Karpas-422 (cell line): Measurements from ENCODE around the gene NUCKS1. TPM values are rescaled to one million over a fixed set of nuclear protein-coding genes. Genes with fewer than 3 reads are reported as not detected.
A peak's percentile ranks its signal among the peaks of the same experiment; 100 is the strongest.

Experiments used
- DNase-seq: peaks from one replicate; pipeline ENCODE4 v3.0.0-alpha.2; 2015
- H2AFZ ChIP-seq: fragments of 200-600 bp; sonication (generic); 2 replicates; pipeline ENCODE4 v1.6.1; 2014; ENCODE audit warnings: antibody characterized with exemption, low read length, mixed read lengths
- H3K27ac ChIP-seq: fragments of 200-600 bp; sonication (generic); 2 replicates; pipeline ENCODE4 v1.5.1; 2014; ENCODE audit warnings: mild to moderate bottlenecking, low read length, moderate library complexity
- H3K27me3 ChIP-seq: fragments of 200-600 bp; sonication (generic); 2 replicates; pipeline ENCODE4 v1.6.1; 2014; ENCODE audit warnings: low read length, mixed read lengths
- H3K36me3 ChIP-seq: fragments of 200-600 bp; sonication (generic); 2 replicates; pipeline ENCODE4 v1.6.1; 2014; ENCODE audit warnings: low read length, mixed read lengths; ENCODE audit not compliant: insufficient read depth
- H3K4me1 ChIP-seq: fragments of 200-600 bp; sonication (generic); 2 replicates; pipeline ENCODE4 v1.6.1; 2014; ENCODE audit warnings: mild to moderate bottlenecking, low read length, mixed read lengths
- H3K4me2 ChIP-seq: fragments of 200-600 bp; sonication (generic); 2 replicates; pipeline ENCODE4 v1.6.1; 2014; ENCODE audit warnings: low read length, low read depth, mild to moderate bottlenecking; ENCODE audit not compliant: poor library complexity, severe bottlenecking
- H3K4me3 ChIP-seq: fragments of 200-600 bp; sonication (generic); 2 replicates; pipeline ENCODE4 v1.5.1; 2014; ENCODE audit warnings: mild to moderate bottlenecking, antibody characterized with exemption, low read length, mixed read lengths
- H3K79me2 ChIP-seq: fragments of 200-600 bp; sonication (generic); 2 replicates; pipeline ENCODE4 v1.6.1; 2014; ENCODE audit warnings: mild to moderate bottlenecking, low read length, mixed read lengths
- H3K9ac ChIP-seq: fragments of 200-600 bp; sonication (generic); 2 replicates; pipeline ENCODE4 v1.6.0; 2014; ENCODE audit warnings: low read length
- H3K9me2 ChIP-seq: fragments of 200-600 bp; sonication (generic), shearing (Covaris generic); replicated peaks from 2 replicates; pipeline ENCODE4 v1.6.0; 2014; ENCODE audit warnings: mild to moderate bottlenecking, low read length, moderate library complexity; ENCODE audit not compliant: insufficient read depth
- H3K9me3 ChIP-seq: fragments of 300-700, 200-600 bp; sonication (generic); 2 replicates; pipeline ENCODE4 v1.6.1; 2014; ENCODE audit warnings: low read length, mixed read lengths
- H4K20me1 ChIP-seq: fragments of 200-600 bp; sonication (generic); 2 replicates; pipeline ENCODE4 v1.6.1; 2014; ENCODE audit warnings: mild to moderate bottlenecking, antibody characterized with exemption, low read length, low read depth; ENCODE audit not compliant: insufficient read depth
- total RNA-seq: library from RNA; depleted of rRNA; stranded (reverse); fragments of >200 nt; shearing (Covaris generic); gene quantifications from 2 replicates; pipeline ENCODE4 v1.2.3, GENCODE V29; 2014; ENCODE audit warnings: low replicate concordance

The NUCKS1 gene
- total RNA-seq, 1 experiment from 2014 or later = 56.9 TPM

DNA sequence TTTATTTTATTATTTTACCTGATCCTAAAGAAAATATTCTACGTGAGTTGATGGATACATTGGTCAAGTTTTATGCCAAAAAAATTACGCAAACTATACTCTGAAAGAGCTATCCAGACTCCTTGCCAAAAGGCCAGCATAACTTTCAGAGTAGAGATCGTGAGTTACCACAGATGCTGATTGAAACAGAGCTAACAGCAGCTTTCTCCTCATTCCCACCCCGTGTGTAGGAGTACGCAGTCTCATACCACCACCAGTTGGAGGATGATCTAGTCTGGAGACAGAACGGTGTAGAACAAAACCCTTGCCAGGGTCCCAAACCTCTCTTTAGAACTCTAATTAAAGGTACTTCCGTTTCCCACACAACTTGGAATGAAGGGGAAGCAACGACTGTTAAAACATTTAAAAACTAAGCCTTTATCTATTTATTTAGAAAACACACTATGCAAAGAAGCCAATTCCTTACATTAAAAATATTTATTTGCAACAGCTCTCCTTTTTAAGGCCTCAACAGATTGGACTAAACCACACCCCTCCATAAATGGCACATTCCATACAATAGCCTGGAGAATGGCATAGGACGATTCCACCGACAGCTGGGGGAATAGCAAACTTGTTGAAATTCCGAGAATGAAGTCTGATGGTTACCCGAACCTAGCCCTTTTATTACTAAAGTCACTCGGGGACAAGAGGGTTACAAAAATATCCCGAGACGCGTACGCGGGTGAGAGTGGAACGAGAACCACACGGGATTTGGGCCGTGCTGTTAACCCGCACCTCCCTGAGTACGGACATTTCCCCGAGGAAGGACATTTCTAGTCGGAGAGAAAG, 1.4 kb downstream of the NUCKS1 start:
- Histone ChIP-seq H3K9ac (peak overlapping the region; percentile 89), H3K9me2 (no peaks in the 10 kb centered on the region), H3K27me3 (no peaks in the 10 kb centered on the region), H3K9me3 (no peaks in the 10 kb centered on the region), H3K36me3 (peaks cover 4% of the 10 kb centered on the region; the same call in 1 of the 2 replicates), H3K27ac (peak overlapping the region; percentile 80), H3K4me3 (peak overlapping the region; percentile 84), H4K20me1 (peaks cover 13% of the 10 kb centered on the region), H3K4me2 (peak overlapping the region; percentile 89), H3K4me1 (peaks cover 52% of the 10 kb centered on the region), H3K79me2 (peaks cover 60% of the 10 kb centered on the region), H2AFZ (no peak overlapping the region)
- DNase-seq = peak; percentile 61

DNA sequence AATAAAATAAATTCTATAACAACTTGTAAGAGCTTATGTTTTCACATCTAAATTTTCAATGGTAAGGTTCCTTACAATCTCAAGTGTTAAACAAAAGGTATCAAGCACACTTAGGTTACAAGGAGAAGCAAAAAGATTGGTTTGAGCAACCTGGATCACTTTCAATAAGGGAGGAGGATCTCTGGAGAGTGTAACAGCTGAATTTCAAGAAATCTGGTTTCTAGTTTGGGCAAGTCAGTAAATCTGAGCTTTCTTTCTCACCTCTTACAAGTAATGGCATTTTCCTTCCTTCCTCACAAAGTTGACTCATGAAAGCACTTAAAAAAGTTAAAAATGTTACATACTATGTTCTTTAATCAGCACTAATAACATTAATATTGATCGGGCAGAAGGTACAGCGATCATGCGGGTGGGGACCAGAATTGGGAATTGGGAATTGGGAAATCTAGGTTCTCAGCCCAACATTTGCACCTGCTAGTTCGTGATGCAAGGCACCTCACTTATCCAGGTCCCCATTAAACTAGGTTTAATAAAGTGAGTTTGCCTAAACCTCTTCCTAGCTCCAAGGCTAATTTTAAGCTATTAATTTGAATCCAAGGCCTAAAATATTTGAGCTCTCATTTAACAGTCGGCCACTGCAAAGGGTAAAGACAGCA, 3.1 kb downstream of the NUCKS1 start:
- no peaks in the 10 kb centered on the region for H3K27me3 ChIP-seq
- H3K27ac ChIP-seq = peak overlapping the region; percentile 6; the same call in 1 of the 2 replicates
- no peak overlapping the region for H3K4me3 ChIP-seq
- H3K9ac ChIP-seq = no peak overlapping the region
- H3K4me2 ChIP-seq = peak overlapping the region; percentile 89
- H3K9me2 ChIP-seq = no peaks in the 10 kb centered on the region
- peak; percentile 42 for DNase-seq
- peaks cover 13% of the 10 kb centered on the region for H4K20me1 ChIP-seq
- H3K36me3 ChIP-seq = peaks cover 4% of the 10 kb centered on the region; the same call in 1 of the 2 replicates
- no peaks in the 10 kb centered on the region for H3K9me3 ChIP-seq
- peaks cover 69% of the 10 kb centered on the region for H3K4me1 ChIP-seq
- peaks cover 77% of the 10 kb centered on the region for H3K79me2 ChIP-seq
- no peak overlapping the region for H2AFZ ChIP-seq

- Histone ChIP-seq H4K20me1 (peaks cover 13% of the 10 kb centered on the region), H2AFZ (no peak overlapping the region), H3K9me2 (no peaks in the 10 kb centered on the region), H3K9ac (no peak overlapping the region), H3K4me2 (peak overlapping the region; percentile 82), H3K4me1 (peaks cover 71% of the 10 kb centered on the region), H3K9me3 (no peaks in the 10 kb centered on the region), H3K4me3 (peak overlapping the region; percentile 59; the same call in 1 of the 2 replicates), H3K27ac (peak overlapping the region; percentile 65; the same call in 1 of the 2 replicates), H3K36me3 (peaks cover 8% of the 10 kb centered on the region; the same call in 1 of the 2 replicates), H3K79me2 (peaks cover 96% of the 10 kb centered on the region), H3K27me3 (no peaks in the 10 kb centered on the region)
- no peak for DNase-seq
Measured at GRCh38 chr1:205744403-205744802, 5.6 kb downstream of the NUCKS1 start.

DNA sequence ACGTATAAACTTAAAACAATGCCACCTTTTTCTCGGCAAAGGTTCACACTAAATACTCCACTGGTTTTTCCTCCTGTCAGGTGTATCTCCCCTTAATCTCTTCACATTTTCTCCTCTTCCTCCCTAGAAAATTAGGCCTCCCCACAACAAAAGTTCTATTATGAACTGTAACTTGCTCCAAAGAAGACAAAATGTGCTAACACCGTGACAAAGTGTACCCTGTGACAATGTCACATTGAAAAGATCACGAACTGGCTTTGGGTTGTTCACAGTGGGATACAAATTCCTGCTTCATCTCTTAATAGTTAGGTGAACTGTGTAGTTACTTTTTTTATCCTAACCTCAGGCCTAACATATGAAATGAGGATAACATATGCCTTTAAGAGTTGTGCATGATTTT, 6.0 kb downstream of the NUCKS1 start:
- Histone ChIP-seq H4K20me1 (peaks cover 12% of the 10 kb centered on the region), H3K4me3 (peak overlapping the region; percentile 59; the same call in 1 of the 2 replicates), H3K9me2 (no peaks in the 10 kb centered on the region), H2AFZ (no peak overlapping the region), H3K9ac (peak overlapping the region; percentile 8; the same call in 1 of the 2 replicates), H3K36me3 (peaks cover 8% of the 10 kb centered on the region; the same call in 1 of the 2 replicates), H3K27ac (peak overlapping the region; percentile 65; the same call in 1 of the 2 replicates), H3K79me2 (peaks cover 96% of the 10 kb centered on the region), H3K27me3 (no peaks in the 10 kb centered on the region), H3K4me1 (peaks cover 71% of the 10 kb centered on the region), H3K9me3 (no peaks in the 10 kb centered on the region), H3K4me2 (peak overlapping the region; percentile 82)
- peak; percentile 46 for DNase-seq

DNA sequence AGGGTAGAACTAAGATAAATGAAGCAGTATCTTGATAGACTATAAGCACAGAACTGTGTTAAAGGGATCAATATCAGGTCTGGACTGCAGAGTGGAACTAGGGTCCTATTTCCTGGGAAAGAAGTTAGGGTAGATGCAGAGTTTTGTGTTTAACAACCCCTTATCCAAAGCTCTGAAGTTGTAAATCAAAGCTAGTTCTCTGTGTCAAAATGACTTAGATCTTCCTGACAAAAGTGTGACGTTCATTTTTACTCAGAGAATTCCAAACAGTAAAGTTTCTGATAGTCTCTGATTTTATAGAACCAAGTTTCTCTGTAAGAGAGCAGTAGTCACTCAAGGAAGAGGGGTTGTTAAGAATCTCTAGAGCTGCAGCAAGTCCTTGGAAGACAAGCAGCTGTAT, 8.3 kb downstream of the NUCKS1 start:
- Histone ChIP-seq H3K4me3 (no peak overlapping the region), H3K36me3 (peaks cover 10% of the 10 kb centered on the region; the same call in 1 of the 2 replicates), H3K9me3 (no peaks in the 10 kb centered on the region), H3K27me3 (no peaks in the 10 kb centered on the region), H3K27ac (peak overlapping the region; percentile 65), H3K9ac (no peak overlapping the region), H3K4me1 (peaks cover 50% of the 10 kb centered on the region), H3K9me2 (no peaks in the 10 kb centered on the region), H2AFZ (no peak overlapping the region), H4K20me1 (no peaks in the 10 kb centered on the region; the same call in 1 of the 2 replicates), H3K79me2 (peaks cover 95% of the 10 kb centered on the region), H3K4me2 (peak overlapping the region; percentile 82)
- DNase-seq = no peak

- H3K27ac ChIP-seq = no peak overlapping the region
- peaks cover 95% of the 10 kb centered on the region for H3K79me2 ChIP-seq
- no peaks in the 10 kb centered on the region for H3K9me3 ChIP-seq
- H3K4me1 ChIP-seq = peaks cover 46% of the 10 kb centered on the region
- H3K9ac ChIP-seq = no peak overlapping the region
- H3K36me3 ChIP-seq = peaks cover 14% of the 10 kb centered on the region
- DNase-seq = no peak
- no peak overlapping the region for H2AFZ ChIP-seq
- H4K20me1 ChIP-seq = no peaks in the 10 kb centered on the region; the same call in 1 of the 2 replicates
- H3K9me2 ChIP-seq = no peaks in the 10 kb centered on the region
- no peaks in the 10 kb centered on the region for H3K27me3 ChIP-seq
- H3K4me3 ChIP-seq = no peak overlapping the region
- no peak overlapping the region for H3K4me2 ChIP-seq
Measured at GRCh38 chr1:205739348-205740160, 10.4 kb downstream of the NUCKS1 start.

DNA sequence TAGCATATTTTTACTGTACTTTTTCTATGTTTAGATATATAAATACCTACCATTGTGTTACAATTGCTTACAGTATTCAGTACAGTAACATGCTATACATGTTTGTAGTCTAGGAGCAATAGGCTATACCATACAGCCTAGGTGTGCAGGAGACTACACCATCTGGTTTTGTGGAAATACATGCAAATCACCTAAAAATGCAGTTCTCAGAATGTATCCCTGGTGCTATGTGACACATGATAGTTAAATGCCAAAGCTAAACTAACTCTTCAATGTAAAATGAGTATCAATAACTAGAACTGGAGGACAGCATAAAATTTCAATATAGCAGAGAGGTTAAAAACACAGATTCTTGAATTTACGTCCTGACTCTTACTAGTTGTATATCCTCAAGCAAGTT, 14.8 kb downstream of the NUCKS1 start:
- Histone ChIP-seq H3K9me2 (no peaks in the 10 kb centered on the region), H4K20me1 (no peaks in the 10 kb centered on the region), H3K4me1 (peaks cover 14% of the 10 kb centered on the region), H3K79me2 (peaks cover 95% of the 10 kb centered on the region), H3K4me2 (no peak overlapping the region), H3K27me3 (no peaks in the 10 kb centered on the region), H3K9me3 (no peaks in the 10 kb centered on the region), H2AFZ (no peak overlapping the region), H3K27ac (no peak overlapping the region), H3K9ac (no peak overlapping the region), H3K4me3 (no peak overlapping the region), H3K36me3 (peaks cover 18% of the 10 kb centered on the region)
- no peak for DNase-seq
